Amniotic epithelial cell (primary cell): ENCODE data around the gene KY.
A peak's percentile ranks its signal among the peaks of the same experiment; 100 is the strongest.

Experiments
- DNase-seq: peaks from one replicate; pipeline ENCODE4 v3.0.0-alpha.2; 2010; ENCODE audit warnings: low read depth

The KY gene, protein sequence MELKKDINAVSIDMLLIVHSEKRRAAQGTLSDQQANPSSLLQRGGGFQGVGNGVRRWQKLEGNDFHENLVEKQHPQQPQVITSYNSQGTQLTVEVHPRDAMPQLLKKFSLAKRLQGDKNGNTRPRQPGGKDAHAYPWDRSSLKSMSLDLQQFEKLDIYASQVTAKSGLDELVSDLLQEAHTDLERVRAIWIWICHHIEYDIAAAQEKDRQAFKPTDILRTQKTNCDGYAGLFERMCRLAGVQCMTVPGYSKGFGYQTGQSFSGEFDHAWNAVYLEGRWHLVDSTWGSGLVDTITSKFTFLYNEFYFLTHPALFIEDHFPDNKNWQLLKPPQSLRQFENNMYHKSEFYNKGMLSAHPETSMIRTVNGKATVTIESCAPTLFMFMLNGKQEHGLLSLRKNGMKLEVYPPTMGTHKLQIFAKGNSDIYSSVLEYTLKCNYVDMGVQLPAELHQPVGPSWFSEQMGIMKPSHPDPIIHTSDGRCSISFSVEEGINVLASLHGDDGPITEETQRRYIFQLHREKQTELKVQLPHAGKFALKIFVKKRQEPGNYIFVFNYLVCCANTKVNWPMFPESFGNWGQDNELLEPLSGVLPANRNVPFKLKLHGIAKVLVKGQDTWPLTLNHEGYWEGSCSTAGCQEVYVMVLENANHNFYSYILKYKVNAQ

DNA sequence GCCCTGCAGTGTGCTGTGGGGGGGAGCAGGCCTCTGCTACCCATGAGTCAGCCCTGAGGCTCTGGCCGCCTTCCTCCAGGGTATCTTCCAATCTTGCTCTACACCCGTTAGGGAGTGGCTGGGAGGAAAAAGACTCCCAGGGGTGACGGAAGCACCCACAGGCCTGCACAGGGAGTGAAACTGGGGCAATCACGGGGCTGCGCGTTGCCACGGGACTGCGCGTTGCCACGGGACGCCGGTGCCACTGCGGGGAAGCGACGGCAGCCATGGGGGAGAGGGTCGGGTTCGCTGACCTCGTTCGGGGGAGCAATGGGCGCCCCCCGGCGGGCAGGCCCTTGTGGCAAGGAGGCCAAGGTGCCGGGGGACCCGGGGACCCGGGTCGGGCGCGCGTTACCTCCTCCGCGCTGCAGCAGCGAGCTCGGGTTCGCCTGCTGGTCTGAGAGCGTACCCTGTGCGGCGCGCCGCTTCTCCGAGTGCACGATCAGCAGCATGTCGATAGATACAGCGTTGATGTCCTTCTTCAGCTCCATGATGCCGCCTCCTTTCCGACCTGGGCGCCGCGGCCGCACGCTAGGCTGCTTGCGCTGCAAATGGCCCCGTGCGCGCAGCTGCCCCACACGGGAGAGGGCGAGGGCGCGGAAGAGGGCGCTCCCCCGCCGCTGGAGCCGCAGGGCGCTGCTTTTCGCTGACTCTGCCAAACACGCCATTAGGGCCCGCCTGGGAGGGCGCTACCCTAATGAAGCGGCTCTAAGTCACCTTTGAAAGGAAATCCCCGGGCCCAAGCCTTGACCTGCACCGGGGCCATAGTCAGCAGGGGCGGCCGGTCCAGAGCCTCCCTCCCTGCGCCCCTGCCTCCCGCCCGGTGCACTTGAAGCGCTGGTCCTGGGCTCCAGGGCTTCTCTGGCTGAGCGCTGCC, at the start of gene KY:
Gene KY (minus strand): TSS at position 592 of the 916 bp plus-strand sequence. CDS start 62 bp downstream, at position 530.
- peak; percentile 21 for DNase-seq

DNA sequence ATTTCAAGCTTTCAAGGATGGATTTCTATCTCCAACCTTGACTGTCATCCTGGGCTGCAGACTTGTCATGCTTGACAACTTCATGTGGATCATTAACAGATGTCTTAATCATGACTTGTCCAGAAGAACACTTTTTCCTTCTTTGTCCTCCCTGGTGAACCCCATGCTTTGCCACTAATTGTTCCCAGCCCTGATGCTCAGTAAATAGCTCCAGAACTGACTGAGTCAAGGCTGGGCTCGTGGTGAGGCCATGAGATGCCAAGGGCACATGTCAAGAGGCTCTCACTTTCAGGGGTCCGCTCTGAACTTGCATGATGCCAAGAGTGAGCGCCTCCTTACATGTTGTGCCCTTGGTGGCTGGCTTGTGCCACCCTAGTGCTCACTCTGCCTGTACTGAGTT, 48.9 kb upstream of the KY start:
- no peak for DNase-seq

GRCh38 chr3:134699141-134699711, 48.4 kb upstream of the KY start:
- DNase-seq: no peak

GRCh38 chr3:134697830-134698689, 47.2 kb upstream of the KY start:
- no peak for DNase-seq

GRCh38 chr3:134696155-134696554, 45.3 kb upstream of the KY start:
- DNase-seq: no peak

DNA sequence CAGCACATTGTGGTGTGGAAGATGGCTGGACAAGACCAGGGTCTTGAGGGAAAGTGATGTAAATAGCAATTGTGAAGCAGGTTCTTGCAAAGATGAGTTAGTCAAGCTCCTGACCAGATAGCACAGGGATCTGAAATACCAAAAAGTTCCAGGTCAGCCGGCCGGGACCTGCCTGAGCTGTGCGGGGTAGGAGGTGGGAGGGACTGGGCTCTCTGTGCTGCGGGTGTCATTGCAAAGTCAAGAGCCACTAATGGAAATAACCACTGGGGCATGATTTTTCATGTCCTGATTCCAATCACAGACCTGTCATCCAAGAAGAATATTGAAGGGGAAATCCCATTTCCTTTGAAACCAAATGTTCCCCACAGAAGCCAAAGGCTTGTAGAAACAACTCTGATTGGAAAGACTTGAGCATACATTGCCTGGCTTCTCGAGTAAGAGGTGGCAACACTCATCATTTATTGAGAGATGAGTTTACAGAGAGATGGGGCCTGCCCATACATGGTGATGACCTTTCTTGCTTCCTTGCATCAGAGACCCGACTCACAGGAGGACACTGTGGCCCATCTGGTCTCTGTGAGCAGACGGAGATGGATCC, 44.2 kb upstream of the KY start:
- no peak for DNase-seq

DNA sequence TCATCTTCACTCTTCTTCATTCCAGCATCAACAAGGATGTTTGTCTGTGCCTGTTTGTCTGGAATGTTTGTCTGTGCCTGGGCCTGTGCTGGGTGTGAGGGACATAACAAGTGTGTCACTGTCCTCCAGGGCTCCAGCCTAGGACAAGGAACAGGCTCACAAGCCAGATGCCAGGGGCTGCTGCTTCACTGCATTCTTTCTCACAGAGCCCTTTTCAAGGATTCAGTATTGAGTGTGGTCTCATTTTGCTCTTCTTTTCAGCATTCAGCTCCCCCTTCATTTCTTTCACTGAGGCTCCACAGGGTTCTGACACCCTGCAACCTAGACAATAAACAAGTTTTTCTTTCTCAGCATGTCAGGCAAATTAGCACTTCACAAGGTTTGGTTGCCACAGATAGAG, 43.6 kb upstream of the KY start:
- no peak for DNase-seq

DNA sequence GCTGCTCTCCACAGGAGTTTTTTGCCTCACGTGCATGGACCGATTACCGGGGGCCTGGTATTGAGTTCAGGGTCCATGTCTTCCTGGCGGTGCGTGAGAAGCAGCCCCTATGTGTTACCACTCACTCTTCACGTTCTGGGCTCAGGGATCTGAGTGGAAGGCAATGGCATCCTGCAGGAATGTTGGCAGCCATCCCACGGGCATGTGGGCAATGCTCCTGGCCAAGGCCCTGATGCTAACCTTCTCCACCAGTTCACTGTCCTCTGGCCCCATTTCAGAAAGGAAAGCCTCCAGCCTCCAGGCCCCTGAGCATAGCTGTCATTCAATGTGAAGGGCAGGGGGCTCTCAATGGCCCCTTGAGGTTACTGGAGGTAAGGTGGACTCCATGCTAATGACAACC, 43.0 kb upstream of the KY start:
- no peak for DNase-seq

- DNase-seq: no peak
These were observed 42.4 kb upstream of the KY start for GRCh38 chr3:134693226-134693625.

- DNase-seq: no peak
These were observed 39.4 kb upstream of the KY start for GRCh38 chr3:134690226-134690625.

- no peak for DNase-seq
These were observed 36.8 kb upstream of the KY start for GRCh38 chr3:134687642-134688041.

DNA sequence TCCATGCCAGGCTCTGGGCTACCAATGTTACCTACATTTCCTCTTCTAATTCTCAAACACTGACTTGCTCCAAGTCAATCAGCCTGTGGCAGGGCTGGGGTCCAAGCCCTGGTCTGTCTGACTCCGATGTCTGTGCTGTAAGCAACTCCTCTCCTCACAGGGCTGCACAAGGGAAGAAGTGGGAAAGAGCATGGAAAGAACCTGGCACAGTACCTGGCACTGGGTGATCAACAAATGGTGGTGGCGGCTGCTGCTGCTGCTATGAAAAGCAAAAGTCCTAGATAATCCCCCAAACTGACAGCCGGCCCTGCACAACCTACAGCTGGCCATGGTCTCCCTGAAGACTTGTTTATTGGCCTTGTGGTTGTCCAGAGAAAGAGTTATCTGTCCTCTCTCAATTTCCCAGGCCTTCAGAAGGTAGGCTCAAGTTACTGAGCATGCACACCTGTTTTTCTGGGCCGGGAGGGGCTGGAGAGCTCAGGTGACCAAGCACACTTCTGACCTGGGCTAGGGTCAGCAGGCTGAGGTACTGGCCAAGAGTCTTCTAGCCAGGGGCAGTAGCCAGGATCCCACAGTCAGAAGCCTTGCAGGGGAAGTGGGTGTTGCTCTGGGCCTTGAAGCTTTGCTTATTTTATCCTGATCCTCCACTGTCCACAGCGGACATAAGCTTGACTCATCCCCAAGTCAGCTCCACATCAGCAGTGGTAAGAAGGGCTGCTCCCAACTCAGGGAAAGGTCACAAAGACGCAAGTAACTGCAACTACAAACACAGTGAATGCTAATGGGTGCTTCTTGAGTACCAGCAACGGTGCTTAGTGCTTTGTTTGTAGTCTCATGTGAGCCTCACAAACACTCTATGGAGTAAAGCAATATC, 35.3 kb upstream of the KY start:
- peak; percentile 40 for DNase-seq

- DNase-seq: no peak
These were observed 31.5 kb upstream of the KY start for GRCh38 chr3:134682196-134682880.

- no peak for DNase-seq
These were observed 30.7 kb upstream of the KY start for GRCh38 chr3:134681522-134681900.

DNA sequence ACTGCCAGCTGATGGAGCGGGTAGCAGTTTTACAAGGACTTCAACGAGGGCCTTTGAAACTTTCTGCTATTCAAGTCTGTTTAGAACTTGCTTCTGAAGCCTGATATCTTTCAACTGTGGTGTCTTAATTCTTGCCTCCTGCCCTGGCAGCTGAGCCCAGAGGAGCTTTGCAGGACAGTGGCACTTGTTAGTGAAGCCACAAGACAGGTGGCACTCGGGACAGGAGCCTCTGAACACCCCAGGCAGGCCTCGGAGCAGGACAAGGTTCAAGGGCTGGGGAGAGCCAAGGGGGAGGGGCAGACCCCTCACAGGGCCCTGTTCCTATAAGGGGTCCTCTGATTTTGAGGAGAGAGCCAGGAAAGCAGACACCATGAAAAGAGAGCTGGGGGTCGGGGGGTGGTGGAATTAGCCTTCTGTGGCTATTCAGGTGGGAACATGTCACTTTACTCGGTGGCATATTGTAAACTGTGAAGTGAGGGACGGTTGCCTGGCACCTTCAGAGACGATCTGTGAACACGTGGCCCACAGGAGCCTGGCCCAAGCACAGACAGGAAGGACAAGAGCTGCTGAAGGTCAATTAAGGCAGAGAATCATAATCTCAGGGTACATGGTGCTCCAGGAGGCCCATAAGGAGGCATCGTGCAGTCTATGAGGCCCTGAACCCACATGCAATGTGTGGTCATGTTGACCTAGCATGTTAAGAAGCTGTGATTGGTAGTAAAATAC, 30.1 kb upstream of the KY start:
- no peak for DNase-seq

DNA sequence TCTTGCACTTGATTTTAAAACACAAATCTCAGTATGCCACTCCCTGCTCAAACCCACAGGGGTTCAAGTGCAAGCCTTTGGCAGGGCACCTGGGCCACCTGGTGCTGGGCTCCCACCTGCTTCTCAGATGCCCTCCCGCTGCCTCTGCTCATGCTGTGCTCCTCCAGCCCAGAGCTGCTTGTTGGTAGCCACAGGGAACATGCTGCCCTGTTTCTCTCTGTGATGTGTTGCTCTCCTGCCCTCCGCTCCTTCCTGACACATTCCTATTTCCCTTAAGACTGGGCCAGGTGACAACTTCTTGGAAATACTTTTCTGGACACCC, 27.1 kb upstream of the KY start:
- no peak for DNase-seq

DNA sequence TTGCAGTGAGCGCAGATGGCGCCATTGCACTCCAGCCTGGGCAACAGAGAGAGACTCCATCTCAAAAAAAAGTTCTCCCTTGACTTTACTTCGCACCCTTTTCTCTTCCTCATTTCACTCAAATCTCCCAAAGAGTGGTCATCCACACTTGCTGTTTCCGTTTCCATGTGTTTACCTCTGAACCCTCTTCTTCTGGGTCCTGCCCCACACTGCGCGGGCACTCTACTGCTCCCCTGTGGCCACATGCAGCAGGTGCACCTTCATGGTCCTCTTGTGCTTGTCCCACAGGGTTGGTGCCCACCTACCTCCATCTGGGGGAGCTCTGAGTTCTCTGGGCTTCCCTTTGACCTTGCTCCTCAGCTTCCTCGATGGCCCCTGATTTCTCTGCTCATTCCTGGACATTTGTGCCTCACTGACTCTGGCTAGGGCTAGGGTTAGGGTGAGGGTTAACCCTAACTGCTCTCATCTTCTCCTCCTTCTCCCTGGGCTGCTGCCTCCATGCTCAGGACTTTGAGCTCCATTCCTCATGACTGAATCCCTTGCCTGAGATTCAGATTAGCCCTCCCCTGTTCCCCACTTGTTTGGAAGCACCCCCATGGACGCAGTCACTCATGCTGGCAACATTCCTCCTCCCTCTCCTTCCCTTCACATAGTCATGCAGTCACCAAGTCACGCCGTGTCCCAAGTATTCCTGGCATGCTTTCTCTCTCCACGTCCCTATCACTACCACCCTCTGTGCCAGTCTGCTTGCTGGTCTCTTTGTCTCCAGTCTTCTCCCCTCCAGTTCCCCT, 26.6 kb upstream of the KY start:
- peak; percentile 11 for DNase-seq

DNA sequence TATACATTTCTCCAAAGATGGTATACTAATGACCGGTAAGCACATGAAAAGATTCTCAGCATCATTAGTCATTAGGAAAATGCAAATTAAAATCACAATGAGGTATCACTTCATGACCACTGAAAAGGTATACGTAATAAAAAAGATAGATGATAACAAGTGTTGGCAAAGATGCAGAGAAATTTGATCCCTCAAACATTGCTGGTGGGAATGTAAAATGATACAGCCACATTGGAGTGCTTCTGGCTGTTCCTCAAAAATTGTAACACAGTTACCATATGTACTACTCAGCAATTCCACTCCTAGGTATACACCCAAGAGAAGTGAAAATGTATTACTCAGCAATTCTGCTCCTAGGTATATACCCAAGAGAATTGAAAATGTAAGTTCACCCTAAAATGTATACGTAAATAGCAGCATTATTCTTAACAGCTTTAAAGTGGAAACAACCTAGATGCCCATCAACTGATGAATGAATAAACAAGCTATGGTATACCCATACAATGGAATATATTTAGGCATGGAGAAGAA, 25.0 kb upstream of the KY start:
- no peak for DNase-seq
